Astrocyte of the hippocampus (primary cell): Measurements from ENCODE around the gene CNNM3.

ENCODE experiments used
- DNase-seq: peaks from one replicate; pipeline ENCODE4 v3.0.0; 2011; ENCODE audit warnings: low read depth, low spot score

CNNM3 gene

DNA sequence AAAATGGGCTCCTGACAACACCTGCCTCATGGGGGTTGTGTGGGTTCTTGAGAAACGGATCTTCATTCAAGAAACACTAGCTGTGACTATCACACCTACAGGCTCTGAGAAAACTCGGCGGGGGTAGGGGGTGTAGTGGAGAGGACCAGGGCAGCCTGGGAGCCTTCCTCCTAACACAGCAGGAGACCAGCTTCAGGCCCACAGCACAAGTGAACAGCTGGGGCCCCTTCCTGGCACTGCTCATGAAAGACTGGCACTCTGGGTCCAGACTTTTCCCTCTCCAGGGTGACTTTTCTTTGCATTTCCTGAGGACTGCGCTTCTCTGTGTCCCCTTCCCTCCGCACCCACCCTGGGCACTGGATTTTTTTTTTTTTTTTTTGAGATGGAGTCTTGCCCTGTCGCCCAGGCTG, 61.0 kb downstream of the CNNM3 start:
- DNase-seq = no peak

DNA sequence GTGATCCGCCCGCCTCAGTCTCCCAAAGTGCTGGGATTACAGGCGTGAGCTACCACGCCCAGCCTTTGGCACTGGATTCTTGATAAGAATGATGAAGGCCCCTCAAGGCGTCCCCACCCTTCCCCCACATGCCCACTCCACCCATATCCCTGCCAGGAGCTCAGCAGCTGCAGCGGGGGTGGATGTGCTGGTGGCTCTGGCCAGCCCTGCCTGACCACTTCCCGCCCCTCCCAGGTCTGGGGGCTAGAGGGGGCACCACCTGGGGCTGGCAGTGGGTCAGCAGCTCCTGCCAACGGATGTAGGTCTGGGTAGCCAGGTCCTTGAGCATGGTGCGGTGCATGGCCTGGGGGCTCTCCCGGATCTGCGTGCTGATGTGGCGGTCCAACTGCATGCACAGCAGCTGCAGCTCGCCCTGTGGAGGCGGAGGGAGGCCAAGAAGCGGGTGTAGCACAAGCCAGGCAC, 61.6 kb downstream of the CNNM3 start:
- DNase-seq = no peak

DNA sequence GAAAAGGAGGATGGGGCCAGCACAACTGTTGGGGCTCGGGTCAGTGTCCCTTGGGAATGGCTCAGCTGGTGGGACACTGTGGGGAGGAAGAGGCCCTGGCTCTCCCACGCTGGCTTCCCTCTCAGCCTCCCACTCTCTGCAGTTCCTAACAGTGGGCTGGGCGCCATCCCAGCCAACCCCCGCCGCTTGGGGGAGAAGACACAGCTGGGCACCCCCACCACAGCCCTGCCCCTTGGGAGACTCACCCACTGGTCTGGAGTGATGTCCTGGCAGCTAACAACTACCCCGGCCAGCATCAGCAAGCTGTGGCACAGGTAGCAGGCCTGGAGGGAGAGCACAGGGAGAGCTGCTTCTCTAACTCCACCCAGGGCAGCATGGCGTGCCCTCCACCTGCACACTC, 62.1 kb downstream of the CNNM3 start:
- DNase-seq = no peak

DNA sequence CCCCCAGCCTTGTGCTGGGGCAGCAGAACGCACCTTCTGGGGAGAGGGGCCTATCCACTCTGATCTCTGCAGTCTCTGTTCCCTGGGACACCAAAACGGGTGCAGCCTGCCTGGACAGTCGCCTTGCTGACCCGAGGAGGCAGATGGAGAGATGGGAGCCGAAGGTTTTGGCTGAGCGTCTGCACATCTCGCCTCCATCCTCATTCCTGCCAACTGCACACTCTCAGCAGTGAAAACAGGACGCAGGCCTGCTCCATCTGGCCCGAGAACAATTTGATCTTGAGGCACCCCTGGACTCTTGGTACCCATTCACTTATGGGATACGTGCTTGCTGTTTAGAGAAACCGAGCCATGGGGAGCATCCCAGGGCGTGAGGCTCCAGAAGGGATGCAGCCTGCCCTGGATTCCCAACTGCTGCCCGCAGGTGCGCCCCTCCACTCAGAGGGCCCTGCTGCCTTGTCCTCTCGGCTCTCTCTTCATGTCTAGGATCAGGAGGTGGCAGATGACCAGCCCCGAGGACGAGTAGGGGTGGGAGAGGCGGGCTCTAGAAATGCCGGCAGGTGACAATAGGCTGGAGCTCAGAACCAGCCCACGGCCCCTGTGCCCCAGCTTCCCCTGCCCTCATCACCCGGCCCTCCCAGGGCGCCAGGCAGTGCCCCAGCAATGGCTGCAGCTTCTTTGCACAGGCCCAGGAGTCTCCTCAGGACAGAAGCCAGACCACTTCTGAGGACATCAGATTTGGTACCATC, 62.9 kb downstream of the CNNM3 start:
- no peak for DNase-seq

DNA sequence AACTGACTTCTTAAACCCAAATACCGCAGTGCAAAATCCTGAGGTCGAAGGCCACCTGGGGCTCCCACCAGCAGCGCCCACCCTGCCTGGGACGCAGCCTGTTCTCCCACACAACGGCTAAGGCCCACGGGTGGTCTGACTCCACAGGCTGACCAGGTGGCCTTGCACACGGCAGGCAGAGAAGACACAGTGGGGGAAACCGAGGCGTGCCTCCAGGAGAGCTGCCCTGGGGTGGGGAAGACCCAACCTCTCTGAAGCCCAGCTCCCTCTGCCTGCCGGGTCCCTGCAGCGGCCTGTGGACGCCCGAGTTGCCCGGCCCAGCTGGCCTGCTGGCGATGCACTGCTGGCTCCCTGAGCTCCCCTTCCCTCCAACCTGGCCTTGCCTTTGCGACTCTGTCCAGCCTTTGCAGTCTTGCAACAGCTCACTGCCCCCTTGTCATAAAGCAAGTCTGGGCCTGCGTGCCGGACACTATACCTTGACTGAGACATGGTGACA, 63.5 kb downstream of the CNNM3 start:
- DNase-seq = no peak

DNA sequence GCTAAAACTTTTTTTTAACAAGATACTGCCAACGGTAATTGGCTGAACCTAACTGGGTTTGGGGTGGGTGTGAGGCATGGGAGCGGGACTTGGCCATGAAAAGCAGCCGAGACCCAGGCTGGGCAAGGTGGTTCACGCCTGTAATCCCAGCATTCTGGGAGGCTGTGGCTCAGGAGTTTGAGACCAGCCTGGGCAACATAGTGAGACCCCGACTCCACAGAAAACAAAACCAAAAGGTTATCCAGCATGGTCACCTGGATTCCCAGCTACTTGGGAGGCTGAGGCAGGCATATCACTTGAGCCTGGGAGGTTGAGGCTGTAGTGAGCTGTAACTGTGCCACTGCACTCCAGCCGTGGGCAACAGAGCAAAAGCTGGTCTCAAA, 64.8 kb downstream of the CNNM3 start:
- DNase-seq = no peak

DNA sequence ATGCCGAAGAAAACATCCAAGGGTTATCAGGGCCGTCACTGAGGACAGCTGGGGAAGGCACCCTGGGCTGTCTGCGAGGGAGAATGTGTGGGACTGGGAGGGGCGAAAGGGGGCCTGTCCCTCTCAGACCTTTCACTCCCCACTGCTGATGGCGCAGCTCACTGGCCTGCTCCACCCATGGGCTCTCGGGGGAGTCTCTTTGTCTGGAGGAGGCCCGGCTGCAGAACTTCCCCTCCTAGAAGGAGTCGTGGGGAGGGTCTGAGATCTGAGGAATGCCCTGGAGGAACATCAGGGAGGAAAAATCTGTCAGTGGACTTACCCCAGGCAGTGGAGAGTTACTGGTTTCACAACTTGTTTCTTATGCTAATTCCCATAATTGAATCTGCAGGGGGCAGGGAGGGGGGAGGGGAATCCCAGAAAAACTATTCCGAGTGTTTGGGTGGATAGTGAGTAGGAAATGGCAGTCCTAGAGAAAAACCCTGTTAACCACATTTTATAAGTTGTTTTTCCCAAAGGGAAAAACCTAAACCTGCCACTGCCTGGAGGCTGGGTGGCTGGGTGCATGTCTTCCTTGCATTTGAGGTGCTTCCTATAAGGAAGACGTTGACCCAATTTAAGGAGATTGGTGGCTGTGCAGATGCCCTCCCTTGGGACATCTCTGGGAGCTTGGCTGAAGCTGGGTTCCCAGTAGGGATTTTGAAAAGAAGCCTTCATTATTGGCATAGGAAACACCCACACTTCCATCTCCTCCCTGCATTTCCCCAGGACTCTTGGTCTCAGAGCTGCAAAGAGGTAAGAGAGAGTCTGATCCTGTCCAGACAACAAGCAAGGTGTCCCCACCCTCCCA, 65.5 kb downstream of the CNNM3 start:
- DNase-seq = no peak

DNA sequence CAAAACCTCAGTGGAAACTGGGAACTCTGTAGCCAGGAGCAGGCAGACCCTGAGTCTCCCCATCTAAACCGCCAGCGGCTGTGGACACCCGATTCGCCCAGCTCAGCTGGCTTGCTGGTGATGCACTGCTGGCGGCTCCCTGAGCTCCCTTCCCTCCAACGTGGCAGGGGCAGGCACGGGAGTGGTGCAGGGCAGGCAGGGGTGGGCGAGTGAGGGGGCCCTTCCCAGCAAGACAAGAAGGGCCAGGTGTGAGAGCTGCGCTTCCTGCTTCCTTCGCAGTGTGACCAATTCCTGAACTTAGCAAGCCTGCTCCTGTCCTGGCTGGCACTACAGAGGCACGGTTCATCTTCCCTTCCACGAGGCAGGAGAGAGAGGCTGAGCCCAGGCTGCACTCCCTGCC, 66.2 kb downstream of the CNNM3 start:
- DNase-seq = no peak

DNA sequence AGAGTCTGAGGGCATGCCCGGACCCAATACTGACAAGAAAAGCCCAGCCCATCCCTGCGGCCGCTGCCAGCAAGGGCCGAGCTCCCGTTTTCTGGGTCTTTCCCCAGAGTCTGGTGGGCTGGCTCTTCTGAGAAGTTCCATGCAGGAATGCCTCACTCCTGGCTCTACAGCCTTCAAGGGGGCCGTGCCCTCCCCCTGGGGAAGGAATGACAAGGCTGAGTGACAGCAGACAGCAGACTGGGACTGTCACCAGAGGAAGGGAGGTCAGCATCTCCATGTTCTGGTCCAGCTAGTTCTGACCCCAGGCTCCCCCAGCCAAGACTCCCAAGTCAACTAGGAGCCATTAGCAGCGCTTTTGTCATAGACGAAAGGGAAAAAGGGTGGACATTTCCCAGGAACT, 66.8 kb downstream of the CNNM3 start:
- DNase-seq = no peak

DNA sequence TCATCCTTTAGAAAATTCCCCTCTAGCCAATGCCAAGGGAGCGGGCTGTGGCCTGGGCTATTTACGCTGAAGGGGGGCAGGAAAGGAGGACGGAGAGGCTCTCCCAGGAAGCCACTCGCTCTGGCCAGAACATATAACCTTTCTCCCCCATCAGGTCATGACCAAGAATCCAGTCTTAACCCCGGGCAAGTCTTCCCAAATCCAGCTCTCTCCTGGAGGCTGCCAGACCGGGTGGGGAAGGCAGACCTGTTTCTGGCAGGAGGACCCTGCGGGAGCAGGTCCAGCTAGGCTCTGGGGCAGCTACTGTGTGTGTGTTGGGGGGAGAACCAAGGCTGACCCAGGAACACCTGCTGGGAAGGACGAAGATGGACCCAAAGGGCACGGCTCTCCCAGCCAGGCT, 67.2 kb downstream of the CNNM3 start:
- DNase-seq = no peak
